ENCODE measurements around the gene VEGFB. TPM values are rescaled to one million over a fixed set of nuclear protein-coding genes. Genes with fewer than 3 reads are reported as not detected.
A peak's percentile ranks its signal among the peaks of the same experiment; 100 is the strongest.

VEGFB gene
- 10 to 100 TPM; 49.1 to 58.5 TPM for total RNA-seq

- peaks cover 18% of the 10 kb centered on the region for H3K36me3 Mint-ChIP-seq (ENCODE audit: low read depth)
- peak within 1 kb of the TSS; percentile 26 for H3K27ac Mint-ChIP-seq
- H3K4me3 Mint-ChIP-seq = peak within 1 kb of the TSS; percentile 83
- DNase-seq = peak; percentile 79
- H3K4me1 Mint-ChIP-seq = peaks cover 46% of the 10 kb centered on the region
- ChIA-PET POLR2A (interaction anchor here (0.7 to 6.7 kb wide), 6 partner anchors 9 to 48 kb away, joined by 3 to 49 read pairs (median 7); partner anchors contain the start of genes FERMT3, FKBP2 and STIP1), CTCF (interaction anchor here (2.0 kb wide), 1 partner anchor 16 kb away, joined by 5 read pairs; no protein-coding TSS in a partner anchor)
- no peaks in the 10 kb centered on the region for H3K9me3 Mint-ChIP-seq
- H3K27me3 Mint-ChIP-seq = no peaks in the 10 kb centered on the region
These were observed at the start of gene VEGFB for GRCh38 chr11:64233913-64234586. VEGFB (plus strand) TSS chr11:64234584; CDS start chr11:64234834, 250 bp downstream.

- H3K27me3 Mint-ChIP-seq = no peaks in the 10 kb centered on the region
- H3K36me3 Mint-ChIP-seq (ENCODE audit: low read depth) = peaks cover 23% of the 10 kb centered on the region
- CTCF ChIA-PET = interaction anchor here (0.6 to 6.5 kb wide), 15 partner anchors 10 to 1280 kb away, joined by 3 to 71 read pairs (median 3); partner anchors contain the start of genes FERMT3, PRDX5 and TRMT112
- no peak overlapping the region for H3K4me3 Mint-ChIP-seq
- DNase-seq = no peak
- H3K27ac Mint-ChIP-seq = peak overlapping the region; percentile 99
- H3K9me3 Mint-ChIP-seq = no peaks in the 10 kb centered on the region
- POLR2A ChIA-PET = interaction anchor here (0.6 to 15.6 kb wide), 35 partner anchors 10 to 1431 kb away, joined by 3 to 272 read pairs (median 5); partner anchors contain the start of genes BAD, DNAJC4, ESRRA and FERMT3
- H3K4me1 Mint-ChIP-seq = peaks cover 52% of the 10 kb centered on the region
These were observed 49.1 kb upstream of the VEGFB start for GRCh38 chr11:64185175-64185692.

- no peak within 1 kb of the TSS for H3K4me3 Mint-ChIP-seq
- no peaks in the 10 kb centered on the region for H3K27me3 Mint-ChIP-seq
- ChIA-PET POLR2A (interaction anchor here (0.6 to 15.6 kb wide), 30 partner anchors 11 to 1432 kb away, joined by 3 to 272 read pairs (median 5); partner anchors contain the start of genes BAD, DNAJC4, ESRRA and FERMT3), CTCF (interaction anchor here (0.6 to 6.5 kb wide), 14 partner anchors 10 to 418 kb away, joined by 3 to 71 read pairs (median 4); partner anchors contain the start of genes ESRRA, FERMT3, NUDT22 and PRDX5)
- H3K9me3 Mint-ChIP-seq = no peaks in the 10 kb centered on the region
- peaks cover 56% of the 10 kb centered on the region for H3K4me1 Mint-ChIP-seq
- peak within 1 kb of the TSS; percentile 99 for H3K27ac Mint-ChIP-seq
- DNase-seq = peak; percentile 99
- peaks cover 28% of the 10 kb centered on the region for H3K36me3 Mint-ChIP-seq (ENCODE audit: low read depth)
These were observed 48.5 kb upstream of the VEGFB start, which contains the start of gene STIP1 for GRCh38 chr11:64185693-64186491. STIP1 (plus strand) TSS chr11:64186171; CDS start chr11:64186262, 91 bp downstream.

- peaks cover 28% of the 10 kb centered on the region for H3K36me3 Mint-ChIP-seq (ENCODE audit: low read depth)
- ChIA-PET POLR2A (interaction anchor here (0.9 to 15.6 kb wide), 23 partner anchors 11 to 1432 kb away, joined by 3 to 272 read pairs (median 9); partner anchors contain the start of genes BAD, ESRRA, FERMT3 and FKBP2), CTCF (interaction anchor here (0.6 to 6.5 kb wide), 18 partner anchors 11 to 348 kb away, joined by 3 to 71 read pairs (median 4); partner anchors contain the start of genes CATSPERZ, ESRRA, FERMT3 and FKBP2)
- no peaks in the 10 kb centered on the region for H3K9me3 Mint-ChIP-seq
- no peak overlapping the region for H3K27ac Mint-ChIP-seq
- H3K27me3 Mint-ChIP-seq = no peaks in the 10 kb centered on the region
- peaks cover 55% of the 10 kb centered on the region for H3K4me1 Mint-ChIP-seq
- H3K4me3 Mint-ChIP-seq = no peak overlapping the region
- peak; percentile 67 for DNase-seq
These were observed 47.8 kb upstream of the VEGFB start for GRCh38 chr11:64186492-64187165.

- ChIA-PET POLR2A (interaction anchor here (1.0 to 15.6 kb wide), 3 partner anchors 13 to 112 kb away, joined by 3 to 272 read pairs (median 3); partner anchors contain the start of gene FERMT3), CTCF (interaction anchor here (2.7 kb wide), 1 partner anchor 13 kb away, joined by 10 read pairs; no protein-coding TSS in a partner anchor)
- Mint-ChIP-seq H3K36me3 (ENCODE audit: low read depth) (peaks cover 68% of the 10 kb centered on the region), H3K4me3 (no peak overlapping the region), H3K27ac (peak overlapping the region; percentile 56), H3K9me3 (no peaks in the 10 kb centered on the region), H3K27me3 (no peaks in the 10 kb centered on the region), H3K4me1 (peaks cover 44% of the 10 kb centered on the region)
- no peak for DNase-seq
These were observed 42.0 kb upstream of the VEGFB start for GRCh38 chr11:64192434-64192833.

- ChIA-PET CTCF (interaction anchor here (0.7 to 1.9 kb wide), 4 partner anchors 10 to 290 kb away, joined by 3 to 7 read pairs (median 5); partner anchors contain the start of gene FERMT3), POLR2A (interaction anchor here (0.7 to 15.6 kb wide), 3 partner anchors 9 to 14 kb away, joined by 3 to 272 read pairs (median 36); partner anchors contain the start of genes FERMT3 and STIP1)
- H3K4me1 Mint-ChIP-seq = peaks cover 24% of the 10 kb centered on the region
- H3K36me3 Mint-ChIP-seq (ENCODE audit: low read depth) = peaks cover 79% of the 10 kb centered on the region
- peak overlapping the region; percentile 32 for H3K27ac Mint-ChIP-seq
- no peaks in the 10 kb centered on the region for H3K27me3 Mint-ChIP-seq
- no peaks in the 10 kb centered on the region for H3K9me3 Mint-ChIP-seq
- no peak for DNase-seq
- H3K4me3 Mint-ChIP-seq = no peak overlapping the region
These were observed 37.8 kb upstream of the VEGFB start for GRCh38 chr11:64196626-64197025.

GRCh38 chr11:64198511-64198910, 35.9 kb upstream of the VEGFB start:
- CTCF ChIA-PET = interaction anchor here (1.8 kb wide), 1 partner anchor 11 kb away, joined by 7 read pairs; no protein-coding TSS in a partner anchor
- DNase-seq = no peak
- POLR2A ChIA-PET = interaction anchor here (3.4 to 15.6 kb wide), 2 partner anchors 7 to 12 kb away, joined by 36 to 272 read pairs; partner anchors contain the start of genes FERMT3 and STIP1
- H3K4me1 Mint-ChIP-seq = peaks cover 18% of the 10 kb centered on the region
- H3K27ac Mint-ChIP-seq = no peak overlapping the region
- no peak overlapping the region for H3K4me3 Mint-ChIP-seq
- peaks cover 82% of the 10 kb centered on the region for H3K36me3 Mint-ChIP-seq (ENCODE audit: low read depth)
- H3K27me3 Mint-ChIP-seq = no peaks in the 10 kb centered on the region
- no peaks in the 10 kb centered on the region for H3K9me3 Mint-ChIP-seq

GRCh38 chr11:64201543-64201942, 32.8 kb upstream of the VEGFB start:
- CTCF ChIA-PET = interaction anchor here (0.6 to 1.7 kb wide), 2 partner anchors 103 to 281 kb away, joined by 3 to 6 read pairs; no protein-coding TSS in a partner anchor
- POLR2A ChIA-PET = interaction anchor here (1.3 to 1.6 kb wide), 2 partner anchors 11 to 25 kb away, joined by 4 read pairs; partner anchors contain the start of gene NUDT22

GRCh38 chr11:64202992-64203391, 31.4 kb upstream of the VEGFB start:
- CTCF ChIA-PET = interaction anchor here (0.6 to 7.0 kb wide), 3 partner anchors 48 to 100 kb away, joined by 3 to 154 read pairs (median 34); partner anchors contain the start of genes CATSPERZ, ESRRA and PLCB3
- Mint-ChIP-seq H3K4me3 (no peak overlapping the region), H3K9me3 (no peaks in the 10 kb centered on the region), H3K4me1 (peaks cover 40% of the 10 kb centered on the region), H3K27me3 (no peaks in the 10 kb centered on the region), H3K36me3 (ENCODE audit: low read depth) (peaks cover 83% of the 10 kb centered on the region), H3K27ac (no peak overlapping the region)
- POLR2A ChIA-PET = interaction anchor here (6.1 to 11.9 kb wide), 5 partner anchors 12 to 100 kb away, joined by 77 to 275 read pairs (median 107); partner anchors contain the start of genes CATSPERZ, ESRRA, NUDT22 and PLCB3
- DNase-seq = no peak

More at GRCh38 chr11:64201543-64201942, 32.8 kb upstream of the VEGFB start:
- Mint-ChIP-seq H3K9me3 (no peaks in the 10 kb centered on the region), H3K4me3 (no peak overlapping the region), H3K36me3 (ENCODE audit: low read depth) (peaks cover 80% of the 10 kb centered on the region), H3K27ac (no peak overlapping the region), H3K27me3 (no peaks in the 10 kb centered on the region), H3K4me1 (peaks cover 42% of the 10 kb centered on the region)
- DNase-seq = no peak

GRCh38 chr11:64203421-64204079, 30.8 kb upstream of the VEGFB start:
- H3K4me3 Mint-ChIP-seq = no peak overlapping the region
- ChIA-PET POLR2A (interaction anchor here (1.7 to 11.9 kb wide), 7 partner anchors 13 to 229 kb away, joined by 3 to 275 read pairs (median 87); partner anchors contain the start of genes CATSPERZ, COX8A, ESRRA and NUDT22), CTCF (interaction anchor here (0.6 to 7.0 kb wide), 10 partner anchors 11 to 108 kb away, joined by 3 to 154 read pairs (median 14); partner anchors contain the start of genes CATSPERZ, DNAJC4, ESRRA and NUDT22)
- no peaks in the 10 kb centered on the region for H3K27me3 Mint-ChIP-seq
- peaks cover 84% of the 10 kb centered on the region for H3K36me3 Mint-ChIP-seq (ENCODE audit: low read depth)
- peaks cover 44% of the 10 kb centered on the region for H3K4me1 Mint-ChIP-seq
- H3K27ac Mint-ChIP-seq = peak overlapping the region; percentile 12
- H3K9me3 Mint-ChIP-seq = no peaks in the 10 kb centered on the region
- DNase-seq = no peak
